NCI-H1694 (cell line): ENCODE measurements around the gene TOR4A.
"Not testable (repeated sequence)": the region's sequence is repeated elsewhere in the genome, so short reads cannot be mapped to it uniquely, and the experiment has no call there.

Experiments used
- DNase-seq: peaks from one replicate; lab custom pipeline; 2025; lab: John Stamatoyannopoulos, UW

TOR4A gene

DNA sequence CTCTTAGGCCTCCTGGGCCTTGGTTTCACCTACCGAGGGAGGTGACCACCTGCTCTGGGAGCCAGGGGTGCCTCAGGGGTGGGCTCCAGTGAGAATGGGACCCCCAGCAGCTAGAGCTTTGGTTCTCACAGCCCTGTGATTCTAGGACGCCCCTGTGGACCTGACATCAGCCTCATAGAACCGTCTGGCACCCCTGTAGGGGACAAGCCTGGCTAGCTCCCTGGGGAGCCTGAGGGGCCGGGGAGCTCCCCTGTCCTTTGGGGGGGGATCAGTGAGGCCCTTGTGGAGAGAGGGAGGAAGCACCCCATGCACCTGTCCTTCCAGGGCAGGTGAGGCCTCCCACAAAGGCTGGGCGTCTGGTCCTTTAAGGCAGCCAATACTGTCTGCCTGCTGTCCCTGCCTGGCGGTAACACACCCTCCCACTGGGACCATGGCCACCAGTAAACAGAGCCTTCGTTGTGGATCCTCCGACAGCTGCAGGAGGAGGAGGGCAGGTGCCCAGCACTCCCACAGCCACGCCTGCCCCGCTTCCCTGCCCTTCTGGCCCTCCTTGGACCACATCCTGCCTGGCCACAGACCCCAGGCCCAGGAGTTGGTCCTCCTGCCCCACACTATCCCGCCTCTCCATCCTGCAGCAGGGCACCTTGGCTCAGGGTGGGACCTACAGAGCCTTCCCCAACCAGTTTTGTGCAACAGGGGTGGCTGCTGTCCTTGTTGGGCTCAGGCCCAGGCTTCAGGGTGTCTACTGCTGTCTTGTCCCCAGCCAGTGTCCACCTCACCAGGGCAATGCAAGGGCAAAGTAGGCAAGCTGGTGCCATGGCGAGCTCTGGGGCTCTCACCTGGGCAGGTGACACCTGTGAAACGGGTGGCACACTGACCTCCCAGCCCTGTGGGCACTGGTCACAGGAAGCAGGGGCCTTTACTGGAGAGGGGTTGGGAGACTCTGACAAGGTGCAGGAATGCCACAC lies 39.5 kb upstream of the TOR4A start:
- no peak for DNase-seq

DNA sequence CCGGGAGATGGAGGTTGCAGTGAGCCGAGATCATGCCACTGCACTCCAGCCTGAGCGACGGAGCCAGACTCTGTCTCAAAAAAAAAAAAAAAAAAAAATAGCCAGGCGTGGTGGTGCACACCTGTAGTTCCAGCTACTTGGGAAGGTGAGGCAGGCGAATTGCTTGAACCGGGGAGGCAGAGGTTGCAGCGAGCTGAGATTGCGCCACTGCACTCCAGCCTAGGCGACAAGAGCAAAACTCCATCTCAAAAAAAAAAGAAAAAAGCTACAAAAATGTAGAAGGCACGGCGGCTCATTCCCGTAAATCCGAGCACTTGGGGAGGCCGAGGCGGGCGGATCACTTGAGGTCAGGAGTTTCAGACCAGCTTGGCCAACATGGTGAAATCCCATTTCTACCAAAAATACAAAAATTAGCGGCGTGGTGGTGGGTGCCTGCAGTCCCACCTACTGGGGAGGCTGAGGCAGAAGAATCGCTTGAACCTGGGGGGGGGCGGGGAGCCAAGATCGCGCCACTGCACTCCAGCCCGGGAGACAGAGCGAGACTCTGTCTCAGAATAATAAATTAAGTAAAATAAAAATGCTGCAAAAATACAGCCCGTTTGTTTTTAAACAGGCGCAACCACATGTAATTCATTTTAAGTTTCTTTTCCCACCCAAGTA lies 37.9 kb upstream of the TOR4A start:
- DNase-seq: not testable (repeated sequence)

DNA sequence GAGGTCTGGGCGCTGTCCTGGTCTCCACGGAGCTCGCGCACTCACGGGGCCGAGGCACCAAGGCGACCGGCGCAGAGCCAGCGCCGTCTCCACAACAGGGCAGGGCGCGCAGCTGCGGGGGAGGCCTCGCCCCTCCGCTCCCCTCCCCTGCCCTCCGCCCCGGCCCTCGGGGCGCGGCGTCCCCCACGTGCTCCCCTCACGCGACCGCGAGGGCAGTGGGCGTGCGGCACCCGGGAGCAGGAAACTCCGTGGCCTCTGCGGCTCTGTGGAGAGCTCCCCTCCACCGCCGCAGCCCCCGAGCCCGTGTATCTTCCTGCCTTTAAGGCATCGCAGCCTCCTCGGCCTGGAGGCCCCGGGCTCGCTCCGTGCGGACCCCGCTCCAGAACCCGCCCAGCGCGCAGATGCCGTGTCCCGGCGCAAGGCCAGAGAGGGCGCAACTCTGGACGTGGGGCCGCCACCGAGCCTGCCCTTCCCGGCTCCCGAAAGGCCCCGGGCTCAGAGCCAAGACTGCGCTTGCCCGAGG lies 37.1 kb upstream of the TOR4A start:
- peak; percentile 28 for DNase-seq

GRCh38 chr9:137240841-137241489 lies 36.6 kb upstream of the TOR4A start, which contains the start of gene TUBB4B:
TSS of gene TUBB4B (plus strand) at chr9:137241287. CDS start at chr9:137241361, 74 bp downstream.
- DNase-seq: peak; percentile 99

- DNase-seq: no peak
Measured at GRCh38 chr9:137241490-137242268, 35.8 kb upstream of the TOR4A start.

GRCh38 chr9:137242269-137243203 lies 35.0 kb upstream of the TOR4A start:
- DNase-seq: no peak

- not testable (repeated sequence) for DNase-seq
Measured at GRCh38 chr9:137243266-137243625, 34.3 kb upstream of the TOR4A start.

DNA sequence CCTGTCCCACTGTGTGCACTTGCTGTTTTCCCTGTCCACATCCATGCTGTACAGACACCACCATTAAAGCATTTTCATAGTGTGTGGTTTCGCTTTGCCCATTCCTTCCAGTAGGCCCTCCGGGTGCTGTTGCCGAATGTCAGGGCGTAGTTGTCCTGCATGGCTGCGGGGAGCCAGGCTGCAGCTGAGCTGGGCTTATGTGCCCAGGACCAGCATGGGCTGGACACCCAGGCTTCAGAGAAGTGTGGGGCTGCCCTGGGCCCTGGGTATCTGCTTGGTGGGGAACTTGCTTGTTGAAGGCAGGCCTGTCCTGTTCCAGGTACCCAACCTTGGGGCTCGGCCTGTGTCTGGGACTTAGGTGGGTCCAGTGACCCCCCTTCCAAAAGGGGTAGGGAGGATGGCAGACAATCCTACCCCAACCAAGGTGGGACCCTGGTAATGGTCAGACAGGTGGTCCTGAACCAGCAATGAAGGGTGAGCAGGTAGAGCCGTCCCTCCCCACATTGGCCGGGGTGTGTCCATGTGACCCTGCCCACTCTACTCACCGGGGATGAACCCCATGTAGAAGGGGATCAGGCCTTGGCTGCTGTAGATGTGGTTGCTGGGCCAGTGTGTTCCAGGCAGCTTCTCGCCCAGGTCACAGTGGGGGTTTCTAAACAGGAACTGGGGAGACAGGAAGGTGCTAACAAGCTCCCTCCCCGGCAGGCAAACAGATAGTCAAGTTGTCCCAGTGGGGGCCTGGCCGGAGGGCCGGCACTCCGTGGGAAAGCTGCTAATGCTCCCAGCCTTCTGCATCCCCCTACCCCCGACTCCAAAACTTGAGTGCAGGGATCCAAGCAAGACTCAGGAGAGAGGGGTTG lies 33.7 kb upstream of the TOR4A start:
- DNase-seq: no peak

- DNase-seq: no peak
Measured at GRCh38 chr9:137244486-137245449, 32.8 kb upstream of the TOR4A start.

- DNase-seq: peak; percentile 46
Measured at GRCh38 chr9:137245450-137246421, 31.8 kb upstream of the TOR4A start.

GRCh38 chr9:137247135-137247915 lies 30.2 kb upstream of the TOR4A start:
- no peak for DNase-seq

DNA sequence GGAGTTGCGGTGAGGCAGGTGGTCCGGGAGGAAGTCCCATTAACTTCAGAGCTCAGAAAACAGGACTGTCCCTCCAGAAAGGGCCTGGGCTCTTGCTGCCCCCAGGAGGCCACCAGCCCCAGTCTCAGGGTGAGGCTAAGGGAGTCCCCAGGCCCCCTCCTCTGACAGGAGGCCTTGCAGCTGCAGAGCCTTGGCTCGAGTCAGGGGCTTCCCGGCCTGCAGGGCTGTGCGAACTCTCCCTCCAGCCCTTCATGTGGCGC lies 29.7 kb upstream of the TOR4A start:
- DNase-seq: no peak

- DNase-seq: no peak
Measured at GRCh38 chr9:137250329-137251193, 27.0 kb upstream of the TOR4A start.

DNA sequence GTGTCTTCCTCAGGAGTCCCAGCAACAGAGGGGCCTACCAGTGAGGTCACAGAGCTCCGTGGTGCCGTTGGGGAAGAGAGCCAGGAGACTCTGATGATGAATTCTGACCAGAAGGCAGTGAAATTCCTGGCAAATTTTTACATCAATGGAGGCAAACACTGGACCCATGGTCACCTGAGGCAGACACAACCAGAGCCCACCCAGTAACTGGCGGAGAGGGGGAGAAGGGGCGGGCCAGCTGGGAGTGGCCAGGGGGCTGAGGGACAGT lies 26.4 kb upstream of the TOR4A start, which contains the start of gene STPG3:
Gene STPG3, plus strand, starts transcription at position 93 of the 268 bp plus-strand sequence. Its CDS starts 1 bp downstream, at position 94.
- no peak for DNase-seq

DNA sequence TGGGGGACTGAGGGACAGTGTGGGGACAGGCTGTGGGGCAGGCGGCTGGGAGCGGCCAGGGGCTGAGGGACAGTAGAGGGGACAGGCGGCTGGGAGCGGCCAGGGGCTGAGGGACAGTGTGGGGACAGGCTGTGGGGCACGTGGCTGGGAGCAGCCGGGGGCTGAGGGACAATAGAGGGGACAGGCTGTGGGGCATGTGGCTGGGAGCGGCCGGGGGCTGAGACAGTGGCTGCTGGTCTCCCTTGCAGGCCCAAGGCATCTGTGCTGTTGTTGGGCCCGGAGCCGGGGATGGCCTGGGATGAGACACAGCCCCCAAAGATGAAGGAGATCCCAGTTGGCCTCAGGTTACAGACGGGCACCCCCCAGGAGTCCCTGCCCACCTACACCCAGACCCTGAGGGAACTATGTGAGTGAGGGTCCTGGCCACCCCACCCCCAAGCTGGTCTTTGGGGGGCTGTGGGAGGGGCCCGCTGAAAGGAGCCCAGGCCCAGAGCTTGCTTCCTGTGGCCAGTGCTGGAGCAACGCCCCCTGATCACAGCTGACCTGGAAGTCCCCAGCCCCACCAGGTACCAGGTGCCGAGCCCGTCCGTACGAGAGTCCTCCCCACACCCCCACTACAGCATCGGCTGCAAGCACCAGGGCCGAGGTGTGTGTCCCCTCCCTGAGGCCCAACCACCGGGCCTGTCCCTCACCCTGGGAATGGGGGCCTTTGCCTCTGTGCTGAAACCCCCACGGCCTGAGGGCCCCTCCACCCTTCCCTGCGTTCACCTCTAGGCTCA lies 25.8 kb upstream of the TOR4A start:
- DNase-seq: no peak
